Testis (tissue), 3 donors: Measurements from ENCODE around the gene MAML2. TPM values are rescaled to one million over a fixed set of nuclear protein-coding genes. Genes with fewer than 3 reads are reported as not detected.

Experiments
- DNase-seq: peaks from one replicate; pipeline ENCODE4 v3.0.0-alpha.2; 2019
- H3K27ac ChIP-seq, 2 donors: fragments of 200-600 bp; sonication (generic); one replicate each; pipeline ENCODE4 v1.5.1; 2019
- H3K27me3 ChIP-seq: fragments of 200-600 bp; sonication (generic); one replicate; pipeline ENCODE4 v1.5.1; 2019
- H3K36me3 ChIP-seq: fragments of 200-600 bp; sonication (generic); one replicate; pipeline ENCODE4 v1.5.1; 2017; ENCODE audit warnings: low read depth; ENCODE audit errors: missing control alignments
- H3K4me1 ChIP-seq: fragments of 200-600 bp; sonication (generic); one replicate; pipeline ENCODE4 v1.5.1; 2019
- H3K4me3 ChIP-seq, 2 donors: fragments of 200-600 bp; sonication (generic); one replicate each; pipeline ENCODE4 v1.5.1; 2017 to 2019
- H3K9me3 ChIP-seq: fragments of 200-600 bp; sonication (generic); one replicate; pipeline ENCODE4 v1.5.1; 2017
- POLR2A ChIP-seq: fragments of 450-650 bp; IDR thresholded peaks from one replicate; pipeline ENCODE4 v1.6.1; 2017; ENCODE audit warnings: antibody characterized with exemption, mild to moderate bottlenecking, moderate library complexity
- WGBS, 2 donors: methylation state at CpG; one replicate each; pipeline ENCODE4 v1.1.5; 2018; 5-methylcytosine and 5-hydroxymethylcytosine counted together
- intact Hi-C: fragments of 100-400 bp; cut with DNase I; formaldehyde crosslinking; loops from one replicate; pipeline ENCODE4 v1.15.1; 2023; ENCODE audit warnings: low total_unique reads
- polyA plus RNA-seq: library from polyadenylated mRNA; stranded (reverse); fragments of 350-450 nt; fragmentation: Illumina TruSeq; extraction: RNeasy Lipid Tissue Mini Kit (QIAGEN cat#74804); gene quantifications from one replicate; pipeline ENCODE4 v1.2.3, GENCODE V29; 2014; ENCODE audit warnings: low read depth, low replicate concordance; ENCODE audit not compliant: insufficient read depth
- total RNA-seq, 2 donors: library from RNA; depleted of rRNA; stranded (reverse); fragments of >200 nt; gene quantifications; one replicate each; pipeline ENCODE4 v1.2.3, GENCODE V29; 2016
- TF ChIP-seq, protein P1 (sequence below), 3 experiments: fragments of 450-650 bp in 2 of 3; fragments of 200-600 bp in 1 of 3; sonication (generic) in 1 of 3; IDR thresholded peaks; one replicate each; pipeline ENCODE4 v1.5.1; 2016 to 2019; ENCODE audit warnings: antibody characterized with exemption in 3 of 3, mild to moderate bottlenecking in 2 of 3, moderate library complexity in 1 of 3

Gene MAML2
- total and polyA plus RNA-seq, 3 donors from 2014 or later, result 5.1 to 23.6 (median 17.6) TPM

DNA sequence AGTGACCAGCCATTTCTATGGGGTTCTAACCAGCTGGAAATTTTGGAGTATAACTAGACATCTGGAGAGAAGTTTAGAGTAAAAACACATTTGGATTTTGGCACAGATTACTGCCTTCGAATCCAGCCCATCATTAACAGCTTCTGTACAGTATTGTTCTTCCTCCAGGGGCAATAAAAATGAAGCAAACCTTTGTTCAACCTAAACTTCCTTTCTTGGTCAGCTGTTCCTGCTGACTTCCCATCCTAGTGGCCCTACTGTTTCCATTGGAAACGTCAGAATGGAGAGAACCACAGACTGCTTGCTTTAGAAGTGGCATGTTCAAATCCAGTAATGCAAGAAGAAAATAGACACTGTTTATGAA is 215.4 kb downstream of the MAML2 start:
- no peak for DNase-seq
- H3K36me3 ChIP-seq, result no peaks in the 10 kb centered on the region
- WGBS, 2 donors, result 38 to 54% methylated on average over 2 of the region's 2 CpGs
- no peaks in the 10 kb centered on the region for H3K9me3 ChIP-seq
- H3K4me3 ChIP-seq, result no peak overlapping the region
- H3K27ac ChIP-seq, result no peak overlapping the region
- no peaks in the 10 kb centered on the region for H3K4me1 ChIP-seq
- H3K27me3 ChIP-seq, result no peaks in the 10 kb centered on the region
- intact Hi-C loops, result no loop called here
- TF ChIP-seq, protein P1, sequence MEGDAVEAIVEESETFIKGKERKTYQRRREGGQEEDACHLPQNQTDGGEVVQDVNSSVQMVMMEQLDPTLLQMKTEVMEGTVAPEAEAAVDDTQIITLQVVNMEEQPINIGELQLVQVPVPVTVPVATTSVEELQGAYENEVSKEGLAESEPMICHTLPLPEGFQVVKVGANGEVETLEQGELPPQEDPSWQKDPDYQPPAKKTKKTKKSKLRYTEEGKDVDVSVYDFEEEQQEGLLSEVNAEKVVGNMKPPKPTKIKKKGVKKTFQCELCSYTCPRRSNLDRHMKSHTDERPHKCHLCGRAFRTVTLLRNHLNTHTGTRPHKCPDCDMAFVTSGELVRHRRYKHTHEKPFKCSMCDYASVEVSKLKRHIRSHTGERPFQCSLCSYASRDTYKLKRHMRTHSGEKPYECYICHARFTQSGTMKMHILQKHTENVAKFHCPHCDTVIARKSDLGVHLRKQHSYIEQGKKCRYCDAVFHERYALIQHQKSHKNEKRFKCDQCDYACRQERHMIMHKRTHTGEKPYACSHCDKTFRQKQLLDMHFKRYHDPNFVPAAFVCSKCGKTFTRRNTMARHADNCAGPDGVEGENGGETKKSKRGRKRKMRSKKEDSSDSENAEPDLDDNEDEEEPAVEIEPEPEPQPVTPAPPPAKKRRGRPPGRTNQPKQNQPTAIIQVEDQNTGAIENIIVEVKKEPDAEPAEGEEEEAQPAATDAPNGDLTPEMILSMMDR (IDR thresholded peaks at IDR 0.05), result no peak
- no peak for TF ChIP-seq POLR2A

GRCh38 chr11:96126917-96127595 is 215.9 kb downstream of the MAML2 start:
- Histone ChIP-seq H3K9me3 (no peaks in the 10 kb centered on the region), H3K4me3 (no peak overlapping the region), H3K36me3 (no peaks in the 10 kb centered on the region), H3K27me3 (no peaks in the 10 kb centered on the region), H3K27ac (no peak overlapping the region), H3K4me1 (no peaks in the 10 kb centered on the region)
- WGBS, 2 donors, result 69 to 86% methylated on average over 4 of the region's 4 CpGs
- no peak for TF ChIP-seq POLR2A
- TF ChIP-seq, protein P1 (IDR thresholded peaks at IDR 0.05), result no peak
- intact Hi-C loops, result no loop called here
- no peak for DNase-seq

- 88 to 89% methylated on average over 7 of the region's 7 CpGs for WGBS, 2 donors
- Histone ChIP-seq H3K27me3 (no peaks in the 10 kb centered on the region), H3K27ac (no peak overlapping the region), H3K36me3 (no peaks in the 10 kb centered on the region), H3K9me3 (no peaks in the 10 kb centered on the region), H3K4me3 (no peak overlapping the region), H3K4me1 (no peaks in the 10 kb centered on the region)
- intact Hi-C loops, result no loop called here
- DNase-seq, result no peak
- TF ChIP-seq, protein P1 (IDR thresholded peaks at IDR 0.05), result no peak
- no peak for TF ChIP-seq POLR2A
These were observed 217.6 kb downstream of the MAML2 start for GRCh38 chr11:96125400-96125799.

DNA sequence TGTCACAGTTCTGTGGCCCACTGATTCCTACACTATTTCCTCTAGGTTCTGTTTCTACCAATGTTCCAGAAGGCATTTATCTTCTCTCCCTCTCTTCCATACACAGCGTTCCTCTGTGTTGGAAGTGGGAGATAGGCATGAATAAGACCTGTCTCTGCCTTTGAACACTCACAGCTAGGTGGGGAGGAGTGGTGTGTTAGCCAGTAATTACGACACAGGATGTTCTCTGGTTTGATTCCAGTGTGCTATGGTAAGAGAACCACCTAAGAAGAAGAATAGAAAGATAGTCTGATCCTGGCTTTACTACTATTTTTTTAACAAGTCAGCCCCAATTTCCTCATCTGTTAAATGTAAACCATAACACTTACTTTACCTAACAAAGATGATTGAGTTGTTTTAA is 218.8 kb downstream of the MAML2 start:
- Histone ChIP-seq H3K4me3 (no peak overlapping the region), H3K4me1 (no peaks in the 10 kb centered on the region), H3K36me3 (no peaks in the 10 kb centered on the region), H3K9me3 (no peaks in the 10 kb centered on the region), H3K27ac (no peak overlapping the region), H3K27me3 (no peaks in the 10 kb centered on the region)
- 88 to 97% methylated on average over 2 of the region's 2 CpGs for WGBS, 2 donors
- no peak for DNase-seq
- intact Hi-C loops, result no loop called here
- TF ChIP-seq POLR2A, result no peak
- TF ChIP-seq, protein P1 (IDR thresholded peaks at IDR 0.05), result no peak

DNA sequence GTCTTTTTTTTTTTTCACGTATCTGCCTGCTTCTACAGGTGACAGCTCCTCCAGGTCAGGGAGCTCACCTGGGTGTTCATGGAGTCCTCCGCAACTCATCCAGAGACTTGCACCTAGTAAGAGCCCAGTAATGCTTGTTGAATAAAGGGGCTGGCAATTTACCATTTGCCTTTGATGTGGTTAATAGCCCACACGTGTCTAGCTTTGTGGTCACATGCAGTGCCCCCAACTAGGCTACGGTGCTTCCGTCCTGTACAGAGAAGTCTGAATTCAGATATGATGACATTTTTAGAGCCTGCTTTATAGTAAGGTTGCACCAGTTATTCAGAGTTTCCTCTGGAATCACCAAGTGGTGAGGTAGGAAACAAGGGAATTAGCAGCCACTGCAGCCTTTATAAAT is 219.7 kb downstream of the MAML2 start:
- intact Hi-C loops, result no loop called here
- Histone ChIP-seq H3K4me3 (no peak overlapping the region), H3K9me3 (no peaks in the 10 kb centered on the region), H3K36me3 (no peaks in the 10 kb centered on the region), H3K4me1 (no peaks in the 10 kb centered on the region), H3K27ac (no peak overlapping the region), H3K27me3 (no peaks in the 10 kb centered on the region)
- TF ChIP-seq, protein P1 (IDR thresholded peaks at IDR 0.05), result no peak
- no peak for TF ChIP-seq POLR2A
- WGBS, 2 donors, result 85 to 86% methylated on average over 5 of the region's 5 CpGs
- DNase-seq, result no peak
